Testis (tissue), 2 donors: Measurements from ENCODE around the gene MRS2.

Source experiments
- CTCF ChIP-seq, 3 experiments: fragments of 450-650 bp in 2 of 3; fragments of 200-600 bp in 1 of 3; sonication (generic) in 1 of 3; IDR thresholded peaks; one replicate each; pipeline ENCODE4 v1.5.1; 2016 to 2019; ENCODE audit warnings: antibody characterized with exemption in 3 of 3, mild to moderate bottlenecking in 2 of 3, moderate library complexity in 1 of 3
- POLR2A ChIP-seq: fragments of 450-650 bp; IDR thresholded peaks from one replicate; pipeline ENCODE4 v1.6.1; 2017; ENCODE audit warnings: antibody characterized with exemption, mild to moderate bottlenecking, moderate library complexity

DNA sequence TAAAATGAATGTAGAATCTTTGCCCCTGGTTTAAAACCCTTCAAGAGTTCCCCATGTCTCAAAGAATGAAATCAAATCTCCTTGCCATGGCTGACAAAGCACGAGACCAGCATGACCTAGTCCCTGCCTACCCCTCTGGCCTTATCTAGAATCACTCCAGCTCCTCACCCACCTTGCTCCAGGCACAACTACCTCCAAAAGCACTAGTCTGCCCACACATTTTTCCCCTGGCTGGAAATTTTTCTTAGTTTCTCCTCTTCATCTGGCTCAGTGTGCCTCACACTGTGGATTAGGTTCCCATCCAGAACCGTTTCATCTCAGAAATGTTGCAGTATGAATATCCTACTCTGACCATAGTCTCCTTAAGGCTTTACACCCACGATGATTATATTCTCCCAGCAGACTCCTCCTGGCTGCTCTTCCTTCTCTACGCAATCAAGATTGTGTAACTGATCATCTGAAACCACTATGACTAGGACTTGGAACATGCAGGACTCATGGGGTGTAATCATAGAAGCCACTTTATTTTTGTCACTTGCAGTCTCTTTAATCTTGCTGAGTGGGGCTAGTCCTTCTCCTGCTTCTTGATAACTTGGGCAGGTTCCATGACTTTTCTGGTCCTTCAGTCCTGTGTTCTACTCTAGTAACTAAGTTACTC is 7.8 kb upstream of the MRS2 start:
- TF ChIP-seq CTCF (IDR thresholded peaks at IDR 0.05) (no peak), POLR2A (no peak)
